ENCODE results near the gene ZNF362. TPM values are rescaled to one million over a fixed set of nuclear protein-coding genes. Genes with fewer than 3 reads are reported as not detected.

The ZNF362 gene
- total and polyA plus RNA-seq, 12 donors, result 7.8 to 37.3 (median 23.8) TPM

- Histone ChIP-seq H3K4me1 (replicated peaks in 1 of 2) (peaks cover 45 to 77% of the 10 kb centered on the region in 2 donors), H3K27ac (peak overlapping the region; percentile 68 to 97 (median 71)), H3K27me3 (no peaks in the 10 kb centered on the region), H3K4me3 (no peak overlapping the region), H3K36me3 (replicated peaks in 1 of 2) (peaks cover 0 to 61% of the 10 kb centered on the region in 2 donors), H3K9me3 (replicated peaks in 1 of 3) (no peaks in the 10 kb centered on the region)
- intact Hi-C loops (cut with DNase I), result no loop called here
- 55 to 87% (median 69%) methylated on average over 5 of the region's 5 CpGs for WGBS, 4 donors
- TF ChIP-seq POLR2A (IDR thresholded peaks at IDR 0.05) (no peak), CTCF (IDR thresholded peaks at IDR 0.05) (no peak)
- DNase-seq, result peak in 1 of 7 donors; percentile 38
Observed at GRCh38 chr1:33332881-33333280, 76.6 kb downstream of the ZNF362 start.

GRCh38 chr1:33334081-33334552, 77.8 kb downstream of the ZNF362 start:
- H3K4me1 ChIP-seq (replicated peaks in 1 of 2), result peaks cover 50 to 78% of the 10 kb centered on the region in 2 donors

GRCh38 chr1:33335020-33335419, 78.7 kb downstream of the ZNF362 start:
- no peak for TF ChIP-seq CTCF (IDR thresholded peaks at IDR 0.05)
- Histone ChIP-seq H3K36me3 (replicated peaks in 1 of 2) (peaks cover 0 to 40% of the 10 kb centered on the region in 2 donors), H3K27ac (peak overlapping the region; percentile 67 to 97 (median 71)), H3K9me3 (replicated peaks in 1 of 3) (no peaks in the 10 kb centered on the region), H3K27me3 (no peaks in the 10 kb centered on the region), H3K4me3 (no peak overlapping the region), H3K4me1 (replicated peaks in 1 of 2) (peaks cover 57 to 87% of the 10 kb centered on the region in 2 donors)
- 37 to 43% (median 42%) methylated on average over 4 of the region's 4 CpGs for WGBS, 4 donors
- peak in 3 of 7 donors; percentile 33 to 57 (median 45) for DNase-seq
- intact Hi-C loops (cut with DNase I), result no loop called here

More at GRCh38 chr1:33334081-33334552, 77.8 kb downstream of the ZNF362 start:
- Histone ChIP-seq H3K9me3 (replicated peaks in 1 of 3) (no peaks in the 10 kb centered on the region), H3K4me3 (no peak overlapping the region), H3K27me3 (no peaks in the 10 kb centered on the region), H3K36me3 (replicated peaks in 1 of 2) (peaks cover 0 to 49% of the 10 kb centered on the region in 2 donors), H3K27ac (peak overlapping the region; percentile 68 to 97 (median 71))
- WGBS, 4 donors, result 13 to 34% (median 16%) methylated on average over 16 to 17 of the region's 17 CpGs
- DNase-seq, result peak in 6 of 7 donors; percentile 81 to 94 (median 85)
- intact Hi-C loops (cut with DNase I), result no loop called here
- no peak for TF ChIP-seq CTCF (IDR thresholded peaks at IDR 0.05)
- peak; percentile 15 to 55 for TF ChIP-seq POLR2A (IDR thresholded peaks at IDR 0.05)

GRCh38 chr1:33336580-33336979, 80.3 kb downstream of the ZNF362 start:
- TF ChIP-seq CTCF (IDR thresholded peaks at IDR 0.05) (no peak), POLR2A (IDR thresholded peaks at IDR 0.05) (no peak)

More at GRCh38 chr1:33336580-33336979, 80.3 kb downstream of the ZNF362 start:
- intact Hi-C loops (cut with DNase I), result no loop called here
- Histone ChIP-seq H3K36me3 (replicated peaks in 1 of 2) (peaks cover 0 to 24% of the 10 kb centered on the region in 2 donors), H3K4me3 (no peak overlapping the region), H3K9me3 (replicated peaks in 1 of 3) (no peaks in the 10 kb centered on the region), H3K4me1 (replicated peaks in 1 of 2) (peaks cover 72 to 100% of the 10 kb centered on the region in 2 donors), H3K27me3 (no peaks in the 10 kb centered on the region), H3K27ac (peak overlapping the region in 3 of 5 donors; percentile 26 to 97 (median 93))
- DNase-seq, result peak in 2 of 7 donors; percentile 11 to 49
- WGBS, 4 donors, result 60 to 70% (median 65%) methylated on average over 9 of the region's 9 CpGs

All from adrenal gland (tissue), 12 donors.